AG04449 (cell line): Measurements from ENCODE around the gene CDC5L.

Experiments used
- CTCF ChIA-PET: fragments of 350-600 bp; formaldehyde crosslinking; extraction: SDS; loops from one replicate; lab custom pipeline; 2021; ENCODE audit warnings: antibody characterized with exemption; lab: Yijun Ruan, JAX
- POLR2A ChIA-PET: fragments of 400-600, 350-600 bp; formaldehyde crosslinking; extraction: SDS; loops from one replicate; lab custom pipeline; 2020; ENCODE audit warnings: antibody characterized with exemption, inconsistent platforms; lab: Yijun Ruan, JAX
- DNase-seq: peaks from one replicate; pipeline ENCODE4 v3.0.0-alpha.2; 2010; ENCODE audit warnings: low read depth, low spot score
- H3K4me3 ChIP-seq: 2 replicates; pipeline ENCODE4 v1.5.1; 2011; ENCODE audit warnings: low read depth, mild to moderate bottlenecking, control low read depth, low read length
- CTCF ChIP-seq: IDR thresholded peaks from one replicate; pipeline ENCODE4 v1.5.1; 2011; ENCODE audit warnings: mild to moderate bottlenecking, moderate library complexity, low read length, control low read depth, inconsistent platforms; ENCODE audit not compliant: insufficient read depth; ENCODE audit errors: missing control alignments

CDC5L gene

DNA sequence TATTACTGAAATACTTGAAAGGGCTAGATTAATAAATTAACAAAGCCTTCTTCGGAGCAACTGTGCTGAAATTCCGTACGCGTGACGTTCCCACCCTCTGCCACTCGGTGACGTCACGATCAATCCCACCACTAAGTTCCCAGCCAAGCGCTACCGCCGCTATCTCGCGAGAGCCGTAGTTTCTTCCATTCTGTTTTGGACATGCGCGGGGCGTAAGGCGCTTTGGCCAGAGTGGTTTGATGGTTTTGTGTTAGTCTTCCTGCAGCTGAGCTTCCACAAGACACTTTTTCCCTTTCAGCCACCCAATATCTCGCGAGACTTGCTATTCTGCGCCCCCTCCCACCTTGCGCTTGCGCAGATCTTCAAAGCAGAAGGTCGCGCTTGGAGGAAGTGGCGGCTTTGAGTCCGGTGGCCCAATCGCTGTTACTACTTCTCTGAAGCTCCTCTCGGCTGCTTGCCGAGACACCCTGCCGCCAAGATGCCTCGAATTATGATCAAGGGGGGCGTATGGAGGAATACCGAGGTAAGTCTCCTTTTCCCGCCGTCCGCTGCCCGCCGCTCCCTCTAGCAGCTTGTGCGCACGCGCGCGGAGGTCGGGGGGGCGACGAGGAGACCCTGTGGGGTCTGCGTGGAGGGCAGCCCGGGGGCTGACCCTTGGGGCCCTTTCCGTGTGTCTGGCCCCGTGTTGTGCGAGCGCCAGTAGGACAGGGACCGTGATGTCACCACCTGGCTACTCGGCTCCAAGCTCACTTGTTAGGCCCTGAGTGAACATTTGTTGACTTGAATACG is at the start of gene CDC5L:
Gene CDC5L, plus strand, starts transcription at position 361 of the 789 bp plus-strand sequence. Its CDS starts 118 bp downstream, at position 479.
- peak; percentile 97 for DNase-seq
- H3K4me3 ChIP-seq: peak within 1 kb of the TSS; percentile 91
- TF ChIP-seq CTCF: no peak
- POLR2A ChIA-PET: interaction anchor here (0.6 to 1.3 kb wide), 2 partner anchors 14 to 22 kb away, joined by 3 to 4 read pairs; no protein-coding TSS in a partner anchor
- CTCF ChIA-PET: interaction anchor here (1.4 kb wide), 1 partner anchor 16 kb away, joined by 3 read pairs; no protein-coding TSS in a partner anchor

DNA sequence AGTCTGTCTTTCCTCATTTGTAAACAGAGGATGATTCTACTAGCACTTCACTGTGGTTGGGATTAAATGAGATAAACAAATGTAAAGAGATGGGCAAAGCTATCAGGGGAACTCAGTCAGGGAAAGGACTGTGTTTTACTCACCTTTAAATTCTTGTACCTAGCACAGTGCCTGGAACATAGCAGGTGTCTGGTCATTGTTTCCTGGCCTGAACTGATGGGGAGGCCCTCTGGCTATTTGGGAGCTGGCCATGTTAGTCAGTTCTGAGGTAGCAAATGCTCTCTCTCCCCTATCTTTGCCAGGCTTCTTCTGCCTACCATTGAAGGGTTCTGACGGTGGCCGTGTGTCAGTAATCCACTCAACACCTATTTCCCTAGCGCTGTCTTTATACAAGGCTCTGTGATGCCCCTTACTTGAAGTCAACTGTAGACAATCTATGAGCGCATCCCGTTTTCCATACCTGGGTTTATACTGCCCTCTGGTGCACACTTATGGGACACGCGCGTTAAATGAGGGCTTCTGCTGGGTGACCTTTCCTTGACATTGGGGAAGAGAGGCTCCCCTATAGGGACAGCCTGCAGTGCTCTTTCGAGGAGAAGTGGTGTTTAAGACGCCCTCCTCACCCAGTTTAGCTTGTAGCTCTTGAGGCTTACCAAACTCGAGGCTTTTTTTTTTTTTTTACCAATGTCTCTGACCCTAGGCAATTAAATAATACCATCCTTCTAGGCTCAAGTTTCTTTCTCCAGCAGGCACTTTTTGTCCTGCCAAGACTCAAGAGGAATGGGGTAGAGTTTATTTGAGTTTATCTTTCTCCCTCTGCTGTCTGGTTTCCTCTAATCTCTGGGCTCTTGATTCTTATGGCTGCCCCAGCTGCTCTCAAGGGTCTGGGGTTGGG is 49.0 kb upstream of the CDC5L start:
- ChIA-PET POLR2A (no interaction called here), CTCF (interaction anchor here (0.6 to 9.7 kb wide), 41 partner anchors 9 to 242 kb away, joined by 3 to 234 read pairs (median 5); partner anchors contain the start of genes AARS2, NFKBIE, SLC29A1 and SLC35B2)
- no peak for DNase-seq
- no peak overlapping the region for H3K4me3 ChIP-seq
- TF ChIP-seq CTCF: peak; percentile 75

- DNase-seq: no peak
- no peak for TF ChIP-seq CTCF
- CTCF ChIA-PET: interaction anchor here (0.6 to 9.7 kb wide), 31 partner anchors 8 to 243 kb away, joined by 3 to 234 read pairs (median 6); partner anchors contain the start of genes AARS2, NFKBIE and TMEM151B
- POLR2A ChIA-PET: no interaction called here
- no peak overlapping the region for H3K4me3 ChIP-seq
These were observed 48.2 kb upstream of the CDC5L start for GRCh38 chr6:44339301-44339700.

- POLR2A ChIA-PET: no interaction called here
- no peak overlapping the region for H3K4me3 ChIP-seq
- TF ChIP-seq CTCF: no peak
- DNase-seq: no peak
- CTCF ChIA-PET: interaction anchor here (0.6 to 9.7 kb wide), 21 partner anchors 8 to 243 kb away, joined by 3 to 234 read pairs (median 10); partner anchors contain the start of genes AARS2, NFKBIE and TMEM151B
These were observed 47.5 kb upstream of the CDC5L start for GRCh38 chr6:44339763-44340625.

- CTCF ChIA-PET: interaction anchor here (0.7 to 4.6 kb wide), 9 partner anchors 9 to 247 kb away, joined by 3 to 62 read pairs (median 4); partner anchors contain the start of genes AARS2 and TMEM151B
- POLR2A ChIA-PET: interaction anchor here (0.5 kb wide), 1 partner anchor 179 kb away, joined by 4 read pairs; no protein-coding TSS in a partner anchor
These were observed 46.2 kb upstream of the CDC5L start for GRCh38 chr6:44341095-44341890.

More at GRCh38 chr6:44341095-44341890, 46.2 kb upstream of the CDC5L start:
- DNase-seq: no peak
- TF ChIP-seq CTCF: no peak
- H3K4me3 ChIP-seq: no peak overlapping the region
